H1 (cell line): ENCODE measurements around the gene CCDC9B. TPM values are rescaled to one million over a fixed set of nuclear protein-coding genes. Genes with fewer than 3 reads are reported as not detected.

ENCODE experiments used
- EP300 ChIP-seq, 2 experiments: IDR thresholded peaks; 1 replicate in 1 of 2; 2 replicates in 1 of 2; pipeline ENCODE4 v1.6.1; 2011 to 2012; ENCODE audit warnings: low read depth in 2 of 2, low read length in 2 of 2, mild to moderate bottlenecking in 2 of 2, borderline replicate concordance in 1 of 2, inconsistent platforms in 1 of 2, moderate library complexity in 1 of 2
- PHF8 ChIP-seq: fragments of 200-600 bp; sonication (generic); conservative IDR thresholded peaks from 2 replicates; pipeline ENCODE4 v1.7.1; 2012; ENCODE audit warnings: low read depth, mild to moderate bottlenecking, inconsistent platforms, low read length, moderate library complexity
- YY1 ChIP-seq: IDR thresholded peaks from 2 replicates; pipeline ENCODE4 v1.6.1; 2011; ENCODE audit warnings: low read depth, mild to moderate bottlenecking, low read length
- polyA plus RNA-seq, 7 experiments: library from polyadenylated mRNA; depleted of rRNA in 3 of 7; stranded (reverse) in 5 of 7; unstranded in 2 of 7; fragments of >200 nt in 5 of 7; fragments of 200-250 nt in 2 of 7; gene quantifications; 1 replicate in 5 of 7; 2 replicates in 1 of 7; 4 replicates in 1 of 7; pipeline versions ENCODE4 v1.2.1 to v1.2.3, GENCODE V29; 2011 to 2013; ENCODE audit warnings: missing spikeins in 2 of 7, mixed read lengths in 2 of 7
- total RNA-seq: library from RNA; stranded (reverse); fragmentation: NEBNext Ultra II Directional; extraction: Animal tissue kit (Norgen Biotek cat#: 25700); gene quantifications from 2 replicates; pipeline ENCODE4 v1.2.1, GENCODE V29; 2021

CCDC9B gene
- total and polyA plus RNA-seq, 2 of the 8 experiments (the other 6 are each of a cell fraction or from before 2014, with no cell fraction given): 0.45 to 0.78 TPM

DNA sequence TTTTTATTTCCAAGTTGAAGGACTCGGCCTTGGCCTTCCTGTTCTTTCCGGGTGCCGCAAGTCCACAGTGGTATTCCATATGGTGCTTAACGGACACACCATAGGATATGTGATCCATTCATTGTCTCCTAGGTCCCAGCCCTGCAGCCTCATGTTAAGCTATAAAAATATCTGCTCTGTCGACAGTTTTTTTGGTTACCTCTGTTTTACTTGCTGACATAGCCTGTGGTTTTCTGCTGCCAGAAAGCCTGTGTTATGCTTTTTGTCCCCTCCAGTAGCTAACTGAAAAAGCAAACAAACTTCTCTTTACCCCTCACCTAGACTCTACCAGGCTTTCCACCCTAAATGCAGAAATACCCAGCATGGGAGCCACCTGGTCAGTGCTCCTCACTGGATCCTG lies 12.0 kb downstream of the CCDC9B start (continued):
- TF ChIP-seq EP300 (IDR thresholded peaks at IDR 0.05; ENCODE audit: borderline replicate concordance in 1 of 2, low read depth in 2 of 2, low read length in 2 of 2) (no peak), YY1 (no peak), PHF8 (no peak)
- TF ChIP-seq, all 59 proteins: peak for 0
